A673 (cell line): ENCODE results near the gene RASL10A.

Experiments
- EZH2 ChIP-seq: fragments of 200-600 bp; sonication (generic); IDR thresholded peaks from 2 replicates; pipeline ENCODE4 v1.6.1; 2017; ENCODE audit warnings: borderline replicate concordance, low read depth, mild to moderate bottlenecking, mixed read lengths, antibody characterized with exemption, low read length; ENCODE audit not compliant: poor library complexity, severe bottlenecking
- TF ChIP-seq, protein P1 (sequence below): fragments of 300-800, 200-600 bp; sonication (generic); conservative IDR thresholded peaks from 2 replicates; pipeline ENCODE4 v1.5.1; 2017; ENCODE audit warnings: low read depth, mild to moderate bottlenecking, antibody characterized with exemption, low read length, moderate library complexity, mixed read lengths

- TF ChIP-seq, protein P1, sequence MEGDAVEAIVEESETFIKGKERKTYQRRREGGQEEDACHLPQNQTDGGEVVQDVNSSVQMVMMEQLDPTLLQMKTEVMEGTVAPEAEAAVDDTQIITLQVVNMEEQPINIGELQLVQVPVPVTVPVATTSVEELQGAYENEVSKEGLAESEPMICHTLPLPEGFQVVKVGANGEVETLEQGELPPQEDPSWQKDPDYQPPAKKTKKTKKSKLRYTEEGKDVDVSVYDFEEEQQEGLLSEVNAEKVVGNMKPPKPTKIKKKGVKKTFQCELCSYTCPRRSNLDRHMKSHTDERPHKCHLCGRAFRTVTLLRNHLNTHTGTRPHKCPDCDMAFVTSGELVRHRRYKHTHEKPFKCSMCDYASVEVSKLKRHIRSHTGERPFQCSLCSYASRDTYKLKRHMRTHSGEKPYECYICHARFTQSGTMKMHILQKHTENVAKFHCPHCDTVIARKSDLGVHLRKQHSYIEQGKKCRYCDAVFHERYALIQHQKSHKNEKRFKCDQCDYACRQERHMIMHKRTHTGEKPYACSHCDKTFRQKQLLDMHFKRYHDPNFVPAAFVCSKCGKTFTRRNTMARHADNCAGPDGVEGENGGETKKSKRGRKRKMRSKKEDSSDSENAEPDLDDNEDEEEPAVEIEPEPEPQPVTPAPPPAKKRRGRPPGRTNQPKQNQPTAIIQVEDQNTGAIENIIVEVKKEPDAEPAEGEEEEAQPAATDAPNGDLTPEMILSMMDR, result no peak
- TF ChIP-seq EZH2, result no peak
Observed at GRCh38 chr22:29269731-29270474, 45.6 kb downstream of the RASL10A start.
